GM18951 (cell line): ENCODE measurements around the gene TRIP4.

Experiments used
- POLR2A ChIP-seq: IDR thresholded peaks from 4 replicates; pipeline ENCODE4 v1.6.1; 2011; ENCODE audit warnings: mild to moderate bottlenecking; ENCODE audit not compliant: insufficient read length, insufficient read depth; ENCODE audit errors: extremely low read depth
- in situ Hi-C: fragments of 300-500 bp; cut with MboI; formaldehyde crosslinking; loops from one replicate; pipeline ENCODE4 v1.12.0; 2022; ENCODE audit warnings: low sequenced_read_pairs, mixed read lengths, inconsistent platforms; ENCODE audit not compliant: unreplicated experiment

TRIP4 gene

DNA sequence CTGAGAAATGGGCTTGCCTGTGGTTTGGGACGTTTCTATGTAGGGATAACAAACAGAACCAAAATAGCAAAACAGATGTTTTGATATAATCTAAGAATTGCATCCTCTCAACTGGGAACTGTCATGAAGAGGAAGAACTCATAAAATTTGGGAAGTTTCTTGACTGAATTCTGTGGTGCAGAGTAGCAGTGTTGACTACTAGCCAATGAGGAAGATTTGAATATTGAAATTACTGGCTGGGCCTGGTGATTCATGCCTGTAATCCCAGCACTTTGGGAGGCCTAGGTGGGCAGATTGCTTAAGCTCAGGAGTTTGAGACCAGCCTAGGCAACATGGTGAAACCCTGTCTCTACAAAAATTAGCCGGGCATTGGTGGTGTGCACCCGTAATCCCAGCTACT is 114.9 kb downstream of the TRIP4 start:
- TF ChIP-seq POLR2A: no peak
- in situ Hi-C loops: no loop called here

DNA sequence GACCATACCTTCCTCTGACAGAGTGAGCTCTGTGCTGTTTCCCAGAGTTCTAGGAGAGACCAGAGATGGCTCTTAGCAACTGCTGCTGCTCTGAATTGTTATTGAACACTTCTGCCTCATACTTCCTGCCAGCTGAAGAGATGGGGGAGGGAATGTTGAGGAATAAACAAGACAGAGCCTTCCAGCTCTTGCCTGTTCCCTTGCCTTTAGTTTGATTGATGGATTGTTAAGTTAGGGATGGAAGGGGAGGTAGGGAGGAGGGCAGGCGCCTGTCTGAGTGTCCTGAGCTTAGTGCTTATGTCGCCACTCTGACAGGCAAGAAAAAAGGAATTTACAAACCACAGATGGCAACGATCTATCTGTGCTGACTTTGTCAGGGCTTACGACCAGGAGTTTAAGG is 115.6 kb downstream of the TRIP4 start:
- in situ Hi-C loops: no loop called here
- TF ChIP-seq POLR2A: no peak

DNA sequence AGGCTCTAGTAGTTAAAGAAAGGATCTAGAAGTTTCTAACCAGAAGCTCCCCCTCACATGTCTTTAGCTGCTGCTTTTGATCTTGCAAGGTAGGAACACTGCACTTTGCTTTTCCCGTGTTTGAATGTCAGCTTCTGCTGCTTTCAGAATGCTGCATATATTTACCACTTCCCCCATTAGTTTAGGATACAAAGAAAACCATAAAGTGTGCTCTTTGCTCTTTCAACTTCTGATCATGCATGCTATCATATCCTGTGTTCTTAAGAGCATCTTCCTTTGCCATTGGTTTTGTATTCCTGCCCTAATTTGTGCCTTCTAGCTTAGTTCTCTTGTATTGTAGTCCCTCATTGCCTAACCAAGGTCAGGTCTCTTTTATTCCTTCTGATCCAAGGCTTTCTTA is 116.0 kb downstream of the TRIP4 start:
- in situ Hi-C loops: no loop called here
- TF ChIP-seq POLR2A: no peak
